BLaER1 (cell line): ENCODE results near the gene SNX21.

ENCODE experiments used
- H3K27ac ChIP-seq: shearing (Covaris generic); formaldehyde crosslinking; 2 replicates; pipeline ENCODE4 v1.8.1; 2022
- H3K27me3 ChIP-seq: shearing (Covaris generic); formaldehyde crosslinking; 2 replicates; pipeline ENCODE4 v1.8.1; 2022
- H3K36me3 ChIP-seq: shearing (Covaris generic); formaldehyde crosslinking; 2 replicates; pipeline ENCODE4 v1.8.1; 2022
- H3K4me1 ChIP-seq: shearing (Covaris generic); formaldehyde crosslinking; 2 replicates; pipeline ENCODE4 v1.8.1; 2022
- H3K4me2 ChIP-seq: shearing (Covaris generic); formaldehyde crosslinking; 2 replicates; pipeline ENCODE4 v1.8.1; 2022
- H3K4me3 ChIP-seq: shearing (Covaris generic); formaldehyde crosslinking; 2 replicates; pipeline ENCODE4 v1.8.1; 2022
- H3K9ac ChIP-seq: shearing (Covaris generic); formaldehyde crosslinking; 2 replicates; pipeline ENCODE4 v1.8.1; 2022
- H3K9me3 ChIP-seq: shearing (Covaris generic); formaldehyde crosslinking; 2 replicates; pipeline ENCODE4 v1.8.1; 2022
- H4K20me1 ChIP-seq: shearing (Covaris generic); formaldehyde crosslinking; 2 replicates; pipeline ENCODE4 v1.8.1; 2022
- Cebpa-rat ChIP-seq: shearing (Covaris generic); IDR thresholded peaks from 2 replicates; pipeline ENCODE4 v1.8.1; 2022

SNX21 gene

GRCh38 chr20:45810191-45810970 is 23.2 kb upstream of the SNX21 start:
- Histone ChIP-seq H3K36me3 (peaks cover 77% of the 10 kb centered on the region), H3K9ac (no peak overlapping the region)

GRCh38 chr20:45812157-45813005 is 21.2 kb upstream of the SNX21 start, which contains the start of gene UBE2C:
UBE2C (plus strand) TSS chr20:45812644; CDS start chr20:45812696, 52 bp downstream.
- Histone ChIP-seq H3K9ac (peak within 1 kb of the TSS; percentile 84), H3K4me3 (peak within 1 kb of the TSS; percentile 78), H3K36me3 (peaks cover 77% of the 10 kb centered on the region), H3K4me2 (peak within 1 kb of the TSS; percentile 89), H3K9me3 (peaks cover 19% of the 10 kb centered on the region), H4K20me1 (no peaks in the 10 kb centered on the region), H3K27ac (peak within 1 kb of the TSS; percentile 84), H3K4me1 (peaks cover 39% of the 10 kb centered on the region), H3K27me3 (peaks cover 14% of the 10 kb centered on the region; the same call in 1 of the 2 replicates)
- TF ChIP-seq Cebpa-rat, result no peak

More at GRCh38 chr20:45810191-45810970, 23.2 kb upstream of the SNX21 start:
- Histone ChIP-seq H3K4me2 (peak overlapping the region; percentile 60), H3K9me3 (peaks cover 19% of the 10 kb centered on the region), H4K20me1 (no peaks in the 10 kb centered on the region), H3K4me3 (no peak overlapping the region; the same call in 1 of the 2 replicates), H3K27me3 (peaks cover 14% of the 10 kb centered on the region; the same call in 1 of the 2 replicates), H3K27ac (0 out of 2 replicates have a peak overlapping the region, but pooled peaks have one; percentile 7), H3K4me1 (peaks cover 32% of the 10 kb centered on the region)
- no peak for TF ChIP-seq Cebpa-rat

- peaks cover 14% of the 10 kb centered on the region; the same call in 1 of the 2 replicates for H3K27me3 ChIP-seq
- H3K27ac ChIP-seq, result peak overlapping the region; percentile 84
- no peak for TF ChIP-seq Cebpa-rat
- peaks cover 19% of the 10 kb centered on the region for H3K9me3 ChIP-seq
- H4K20me1 ChIP-seq, result no peaks in the 10 kb centered on the region
- peaks cover 40% of the 10 kb centered on the region for H3K4me1 ChIP-seq
- peak overlapping the region; percentile 84 for H3K9ac ChIP-seq
- peaks cover 74% of the 10 kb centered on the region for H3K36me3 ChIP-seq
- H3K4me2 ChIP-seq, result peak overlapping the region; percentile 89
- H3K4me3 ChIP-seq, result peak overlapping the region; percentile 78
These were observed 20.6 kb upstream of the SNX21 start for GRCh38 chr20:45813006-45813340.

GRCh38 chr20:45813489-45813888 is 20.1 kb upstream of the SNX21 start:
- Histone ChIP-seq H3K9me3 (peaks cover 19% of the 10 kb centered on the region), H3K9ac (peak overlapping the region; percentile 84), H3K4me3 (peak overlapping the region; percentile 78), H3K27me3 (peaks cover 14% of the 10 kb centered on the region; the same call in 1 of the 2 replicates), H3K4me1 (peaks cover 40% of the 10 kb centered on the region), H3K4me2 (peak overlapping the region; percentile 89), H3K27ac (peak overlapping the region; percentile 84; the same call in 1 of the 2 replicates), H3K36me3 (peaks cover 69% of the 10 kb centered on the region), H4K20me1 (no peaks in the 10 kb centered on the region)
- no peak for TF ChIP-seq Cebpa-rat

GRCh38 chr20:45814314-45814713 is 19.3 kb upstream of the SNX21 start:
- Histone ChIP-seq H3K4me2 (peak overlapping the region; percentile 29), H3K9me3 (peaks cover 19% of the 10 kb centered on the region), H3K4me1 (peaks cover 40% of the 10 kb centered on the region), H3K27me3 (peaks cover 14% of the 10 kb centered on the region; the same call in 1 of the 2 replicates), H3K9ac (no peak overlapping the region), H3K4me3 (no peak overlapping the region), H3K36me3 (peaks cover 61% of the 10 kb centered on the region), H3K27ac (no peak overlapping the region), H4K20me1 (no peaks in the 10 kb centered on the region)
- no peak for TF ChIP-seq Cebpa-rat

- H4K20me1 ChIP-seq, result no peaks in the 10 kb centered on the region
- H3K27me3 ChIP-seq, result peaks cover 21% of the 10 kb centered on the region
- no peak for TF ChIP-seq Cebpa-rat
- H3K36me3 ChIP-seq, result peaks cover 35% of the 10 kb centered on the region
- H3K9me3 ChIP-seq, result peaks cover 2% of the 10 kb centered on the region; the same call in 1 of the 2 replicates
- H3K4me2 ChIP-seq, result no peak overlapping the region
- peaks cover 24% of the 10 kb centered on the region for H3K4me1 ChIP-seq
- H3K9ac ChIP-seq, result no peak overlapping the region
- H3K27ac ChIP-seq, result no peak overlapping the region
- no peak overlapping the region for H3K4me3 ChIP-seq
These were observed 16.6 kb upstream of the SNX21 start for GRCh38 chr20:45816951-45817350.

GRCh38 chr20:45817376-45818194 is 16.0 kb upstream of the SNX21 start:
- Histone ChIP-seq H3K4me2 (no peak overlapping the region), H3K27ac (no peak overlapping the region)

GRCh38 chr20:45818239-45818638 is 15.4 kb upstream of the SNX21 start:
- peaks cover 33% of the 10 kb centered on the region for H3K36me3 ChIP-seq
- H4K20me1 ChIP-seq, result 0 out of 2 replicates have a peak, but pooled peaks cover 8% of the 10 kb centered on the region
- no peak overlapping the region for H3K9ac ChIP-seq
- TF ChIP-seq Cebpa-rat, result no peak
- H3K4me2 ChIP-seq, result no peak overlapping the region
- no peak overlapping the region for H3K27ac ChIP-seq
- H3K9me3 ChIP-seq, result no peaks in the 10 kb centered on the region
- peaks cover 21% of the 10 kb centered on the region for H3K27me3 ChIP-seq
- H3K4me1 ChIP-seq, result peaks cover 21% of the 10 kb centered on the region
- no peak overlapping the region for H3K4me3 ChIP-seq

More at GRCh38 chr20:45817376-45818194, 16.0 kb upstream of the SNX21 start:
- no peaks in the 10 kb centered on the region for H3K9me3 ChIP-seq
- peaks cover 23% of the 10 kb centered on the region for H3K4me1 ChIP-seq
- no peak overlapping the region for H3K9ac ChIP-seq
- peaks cover 33% of the 10 kb centered on the region for H3K36me3 ChIP-seq
- no peak for TF ChIP-seq Cebpa-rat
- H3K27me3 ChIP-seq, result peaks cover 21% of the 10 kb centered on the region
- 0 out of 2 replicates have a peak, but pooled peaks cover 2% of the 10 kb centered on the region for H4K20me1 ChIP-seq
- no peak overlapping the region for H3K4me3 ChIP-seq

- Histone ChIP-seq H3K27ac (no peak overlapping the region), H3K27me3 (peaks cover 34% of the 10 kb centered on the region), H4K20me1 (0 out of 2 replicates have a peak, but pooled peaks cover 18% of the 10 kb centered on the region), H3K4me2 (no peak overlapping the region), H3K4me3 (no peak overlapping the region), H3K4me1 (peaks cover 25% of the 10 kb centered on the region), H3K36me3 (peaks cover 30% of the 10 kb centered on the region), H3K9me3 (no peaks in the 10 kb centered on the region), H3K9ac (no peak overlapping the region)
- no peak for TF ChIP-seq Cebpa-rat
These were observed 14.1 kb upstream of the SNX21 start for GRCh38 chr20:45819466-45819865.
